Peyer's patch (tissue), 4 donors: ENCODE measurements around the gene KRTAP4-3. TPM values are rescaled to one million over a fixed set of nuclear protein-coding genes. Genes with fewer than 3 reads are reported as not detected.

Experiments
- DNase-seq, 3 donors: peaks; one replicate each; pipeline ENCODE4 v3.0.0-alpha.2; 2017 to 2019
- H3K27ac ChIP-seq, 4 donors: fragments of 200-600 bp; sonication (generic); one replicate each; pipeline ENCODE4 v1.5.1; 2016 to 2019
- H3K27me3 ChIP-seq, 2 donors: fragments of 200-600 bp; sonication (generic); one replicate each; pipeline ENCODE4 v1.5.1; 2019
- H3K36me3 ChIP-seq, 3 donors: fragments of 200-600 bp; sonication (generic); one replicate each; pipeline ENCODE4 v1.5.1; 2016 to 2019
- H3K4me1 ChIP-seq, 4 donors: fragments of 200-600 bp; sonication (generic); one replicate each; pipeline ENCODE4 v1.5.1; 2016 to 2019
- H3K4me3 ChIP-seq, 4 donors: fragments of 200-600 bp; sonication (generic); 1 replicate in 3 of 4; 2 replicates in 1 of 4; pipeline ENCODE4 v1.5.1; 2016 to 2019; ENCODE audit warnings: mild to moderate bottlenecking in 1 of 4
- H3K9me3 ChIP-seq, 4 donors: fragments of 200-600 bp; sonication (generic); one replicate each; pipeline ENCODE4 v1.5.1; 2016 to 2019; ENCODE audit warnings: mild to moderate bottlenecking in 1 of 4
- POLR2A ChIP-seq, 2 donors: fragments of 450-650 bp; IDR thresholded peaks; one replicate each; pipeline ENCODE4 v1.5.1; 2017; ENCODE audit warnings: antibody characterized with exemption in 2 of 2, mild to moderate bottlenecking in 2 of 2, moderate library complexity in 2 of 2
- total RNA-seq, 4 donors: library from RNA; depleted of rRNA; stranded (reverse); fragments of >200 nt; gene quantifications; one replicate each; pipeline ENCODE4 v1.1.0, GENCODE V29; 2016
- TF ChIP-seq, protein P1 (sequence below), 6 experiments: fragments of 450-650 bp in 4 of 6; fragments of 200-600 bp in 2 of 6; sonication (generic) in 1 of 6; IDR thresholded peaks; one replicate each; pipeline ENCODE4 v1.5.1; 2017 to 2019; ENCODE audit warnings: antibody characterized with exemption in 6 of 6, mild to moderate bottlenecking in 3 of 6, moderate library complexity in 1 of 6

Gene KRTAP4-3
- total RNA-seq, 4 donors from 2014 or later, result not detected

DNA sequence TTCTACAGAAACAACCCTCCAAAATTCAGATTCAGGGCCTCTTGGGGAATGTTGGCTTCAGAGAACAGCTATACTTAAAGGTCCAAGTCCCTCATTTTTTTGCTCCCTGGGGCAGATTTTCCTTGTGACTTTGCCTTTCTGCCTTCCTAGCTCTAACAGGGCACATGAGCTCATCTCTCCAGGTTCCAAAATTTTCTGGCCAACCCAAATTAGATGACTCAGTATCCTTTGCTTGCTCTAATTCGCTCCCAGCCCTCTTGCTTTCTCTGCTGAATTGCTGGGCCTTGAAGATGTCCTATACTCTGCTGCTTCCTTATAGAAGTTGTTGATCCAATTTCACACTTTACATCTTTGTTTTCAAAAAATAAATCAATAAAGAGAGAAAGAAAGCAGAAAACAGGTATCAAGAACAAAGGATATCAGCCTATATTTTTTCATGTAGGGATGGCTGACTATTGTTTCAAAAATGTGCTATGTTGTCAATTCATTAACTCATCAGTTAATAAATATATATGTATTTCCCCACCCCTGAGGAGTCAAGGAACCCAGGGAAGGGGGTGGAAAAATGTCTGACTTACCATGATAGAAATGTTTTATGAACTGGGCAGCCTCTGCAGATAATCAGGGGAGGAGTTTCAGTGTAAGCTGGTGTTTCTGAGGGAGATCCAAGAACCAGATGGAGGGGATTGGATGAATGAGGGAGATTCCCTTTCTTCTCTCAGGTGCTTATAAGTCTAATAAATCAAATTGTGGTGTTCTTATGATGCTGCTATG is 11.0 kb upstream of the KRTAP4-3 start:
- TF ChIP-seq, protein P1, sequence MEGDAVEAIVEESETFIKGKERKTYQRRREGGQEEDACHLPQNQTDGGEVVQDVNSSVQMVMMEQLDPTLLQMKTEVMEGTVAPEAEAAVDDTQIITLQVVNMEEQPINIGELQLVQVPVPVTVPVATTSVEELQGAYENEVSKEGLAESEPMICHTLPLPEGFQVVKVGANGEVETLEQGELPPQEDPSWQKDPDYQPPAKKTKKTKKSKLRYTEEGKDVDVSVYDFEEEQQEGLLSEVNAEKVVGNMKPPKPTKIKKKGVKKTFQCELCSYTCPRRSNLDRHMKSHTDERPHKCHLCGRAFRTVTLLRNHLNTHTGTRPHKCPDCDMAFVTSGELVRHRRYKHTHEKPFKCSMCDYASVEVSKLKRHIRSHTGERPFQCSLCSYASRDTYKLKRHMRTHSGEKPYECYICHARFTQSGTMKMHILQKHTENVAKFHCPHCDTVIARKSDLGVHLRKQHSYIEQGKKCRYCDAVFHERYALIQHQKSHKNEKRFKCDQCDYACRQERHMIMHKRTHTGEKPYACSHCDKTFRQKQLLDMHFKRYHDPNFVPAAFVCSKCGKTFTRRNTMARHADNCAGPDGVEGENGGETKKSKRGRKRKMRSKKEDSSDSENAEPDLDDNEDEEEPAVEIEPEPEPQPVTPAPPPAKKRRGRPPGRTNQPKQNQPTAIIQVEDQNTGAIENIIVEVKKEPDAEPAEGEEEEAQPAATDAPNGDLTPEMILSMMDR (IDR thresholded peaks at IDR 0.05), result no peak
- no peak for TF ChIP-seq POLR2A (IDR thresholded peaks at IDR 0.05)
- Histone ChIP-seq H3K27me3 (no peaks in the 10 kb centered on the region), H3K9me3 (no peaks in the 10 kb centered on the region), H3K27ac (no peak overlapping the region), H3K36me3 (no peaks in the 10 kb centered on the region), H3K4me3 (no peak overlapping the region), H3K4me1 (peaks cover 0 to 6% (median 0%) of the 10 kb centered on the region in 4 donors)
- DNase-seq, result no peak

DNA sequence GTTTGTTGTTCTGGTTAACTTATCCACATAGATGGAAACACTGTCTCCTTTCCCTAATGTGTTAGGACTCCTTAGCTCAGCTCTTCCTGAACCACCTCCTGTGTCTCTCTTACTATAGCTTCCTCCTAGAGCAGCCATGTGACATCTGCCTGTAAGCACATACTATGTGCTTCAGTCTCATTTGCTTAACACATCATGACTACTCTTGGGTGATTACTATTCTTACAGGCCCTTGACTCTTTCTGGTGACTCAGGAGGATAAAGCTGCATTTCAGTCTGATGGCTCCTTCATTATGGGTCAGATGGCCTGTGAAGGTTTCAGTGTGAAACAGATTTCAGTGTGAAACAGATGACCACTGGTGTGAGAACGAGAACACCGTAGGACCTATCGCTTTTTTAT is 10.3 kb upstream of the KRTAP4-3 start:
- no peak overlapping the region for H3K4me3 ChIP-seq
- TF ChIP-seq, protein P1 (IDR thresholded peaks at IDR 0.05), result no peak
- TF ChIP-seq POLR2A (IDR thresholded peaks at IDR 0.05), result no peak
- no peaks in the 10 kb centered on the region for H3K36me3 ChIP-seq
- no peaks in the 10 kb centered on the region for H3K27me3 ChIP-seq
- DNase-seq, result no peak
- H3K9me3 ChIP-seq, result no peaks in the 10 kb centered on the region
- peaks cover 0 to 6% (median 0%) of the 10 kb centered on the region in 4 donors for H3K4me1 ChIP-seq
- H3K27ac ChIP-seq, result no peak overlapping the region

DNA sequence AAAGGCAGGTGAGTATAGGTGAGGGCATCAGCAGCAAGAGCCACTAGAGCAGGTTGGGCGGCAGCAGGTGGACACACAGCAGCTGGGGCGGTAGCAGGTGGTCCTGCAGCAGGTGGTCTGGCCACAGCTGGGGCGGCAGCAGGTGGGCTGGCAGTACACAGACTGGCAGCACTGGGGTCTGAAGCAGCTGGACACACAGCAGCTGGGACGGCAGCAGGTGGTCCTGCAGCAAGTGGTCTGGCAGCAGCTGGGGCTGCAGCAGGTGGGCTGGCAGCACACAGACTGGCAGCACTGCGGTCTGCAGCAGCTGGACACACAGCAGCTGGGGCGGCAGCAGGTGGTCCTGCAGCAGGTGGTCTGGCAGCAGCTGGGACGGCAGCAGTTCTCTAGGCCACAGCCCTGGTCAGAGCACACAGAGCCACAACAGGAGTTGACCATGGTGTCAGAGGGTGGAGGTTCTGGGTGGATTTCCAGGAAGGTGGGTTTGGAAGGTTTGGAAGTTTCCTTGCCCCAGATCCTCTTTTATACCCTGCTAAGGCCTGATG is 9.8 kb upstream of the KRTAP4-3 start, which contains the start of gene KRTAP4-2:
Gene KRTAP4-2 (minus strand): TSS at position 495 of the 545 bp plus-strand sequence. CDS start 57 bp downstream, at position 438.
- H3K4me3 ChIP-seq, result no peak within 1 kb of the TSS
- no peak within 1 kb of the TSS for H3K27ac ChIP-seq
- no peak for DNase-seq
- TF ChIP-seq, protein P1 (IDR thresholded peaks at IDR 0.05), result no peak
- no peak for TF ChIP-seq POLR2A (IDR thresholded peaks at IDR 0.05)
- H3K36me3 ChIP-seq, result no peaks in the 10 kb centered on the region
- H3K9me3 ChIP-seq, result no peaks in the 10 kb centered on the region
- H3K4me1 ChIP-seq, result peaks cover 0 to 2% (median 0%) of the 10 kb centered on the region in 4 donors
- H3K27me3 ChIP-seq, result no peaks in the 10 kb centered on the region

DNA sequence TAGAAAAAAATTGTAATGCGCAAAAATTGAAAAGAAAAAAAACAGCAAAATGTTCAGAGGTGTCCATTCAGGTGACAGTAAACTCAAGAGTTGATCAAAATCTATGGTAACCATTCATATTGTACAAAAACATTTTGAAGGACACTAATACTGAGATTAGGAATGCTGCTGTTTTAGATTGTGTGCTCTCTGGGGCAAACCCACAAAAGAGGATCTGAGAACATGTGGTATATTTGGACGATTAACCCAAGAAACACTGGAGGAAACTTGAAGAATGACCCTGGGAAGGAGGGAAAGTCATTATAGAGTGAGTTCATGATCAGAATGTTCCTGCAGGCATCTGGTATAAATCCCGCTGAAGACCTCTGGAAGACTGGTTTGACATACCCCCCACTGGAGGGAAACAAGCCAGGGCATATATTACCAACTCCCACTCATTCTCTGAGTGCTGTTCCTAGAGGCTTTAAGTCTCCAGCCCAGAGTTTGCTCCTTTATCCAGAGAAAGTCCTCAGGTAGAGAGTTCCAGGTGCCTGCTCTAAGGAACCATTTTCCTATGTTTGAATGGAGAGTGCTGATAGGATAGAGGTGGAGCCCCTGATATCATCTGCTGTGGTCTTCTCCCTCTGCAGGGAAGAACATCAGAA is 8.8 kb upstream of the KRTAP4-3 start:
- no peaks in the 10 kb centered on the region for H3K4me1 ChIP-seq
- no peak overlapping the region for H3K27ac ChIP-seq
- no peak overlapping the region for H3K4me3 ChIP-seq
- H3K27me3 ChIP-seq, result no peaks in the 10 kb centered on the region
- H3K9me3 ChIP-seq, result no peaks in the 10 kb centered on the region
- H3K36me3 ChIP-seq, result no peaks in the 10 kb centered on the region
- DNase-seq, result no peak
- TF ChIP-seq POLR2A (IDR thresholded peaks at IDR 0.05), result no peak
- TF ChIP-seq, protein P1 (IDR thresholded peaks at IDR 0.05), result no peak

DNA sequence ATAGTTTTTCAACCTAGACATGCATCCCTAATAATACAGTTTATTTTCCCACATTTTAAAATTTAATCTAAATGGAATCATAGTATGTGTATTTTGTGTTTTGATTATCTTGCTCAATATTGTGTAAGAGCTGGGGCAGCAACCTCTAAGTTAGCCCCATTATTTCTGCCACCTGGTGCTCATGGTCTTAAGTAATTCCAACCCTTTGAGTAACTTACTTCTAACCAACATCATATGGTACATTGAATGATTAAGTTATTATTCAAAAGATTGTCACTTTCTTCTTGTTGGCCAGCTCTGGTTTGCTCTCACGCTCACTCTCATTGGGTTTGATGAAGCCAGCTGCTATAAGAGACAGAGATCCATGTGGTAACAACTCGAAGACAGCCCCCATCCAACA is 3.9 kb upstream of the KRTAP4-3 start:
- Histone ChIP-seq H3K36me3 (no peaks in the 10 kb centered on the region), H3K27ac (no peak overlapping the region), H3K9me3 (no peaks in the 10 kb centered on the region), H3K4me1 (no peaks in the 10 kb centered on the region), H3K4me3 (no peak overlapping the region), H3K27me3 (no peaks in the 10 kb centered on the region)
- no peak for DNase-seq
- TF ChIP-seq, protein P1 (IDR thresholded peaks at IDR 0.05), result no peak
- TF ChIP-seq POLR2A (IDR thresholded peaks at IDR 0.05), result no peak
